GM12874 (cell line): ENCODE data around the gene PPIH.

Experiments used
- TF ChIP-seq, protein P1 (sequence below): IDR thresholded peaks from 2 replicates; pipeline ENCODE4 v1.5.1; 2011; ENCODE audit warnings: low read depth, mild to moderate bottlenecking, control low read depth, low read length, moderate library complexity; ENCODE audit not compliant: insufficient read depth

Gene PPIH

DNA sequence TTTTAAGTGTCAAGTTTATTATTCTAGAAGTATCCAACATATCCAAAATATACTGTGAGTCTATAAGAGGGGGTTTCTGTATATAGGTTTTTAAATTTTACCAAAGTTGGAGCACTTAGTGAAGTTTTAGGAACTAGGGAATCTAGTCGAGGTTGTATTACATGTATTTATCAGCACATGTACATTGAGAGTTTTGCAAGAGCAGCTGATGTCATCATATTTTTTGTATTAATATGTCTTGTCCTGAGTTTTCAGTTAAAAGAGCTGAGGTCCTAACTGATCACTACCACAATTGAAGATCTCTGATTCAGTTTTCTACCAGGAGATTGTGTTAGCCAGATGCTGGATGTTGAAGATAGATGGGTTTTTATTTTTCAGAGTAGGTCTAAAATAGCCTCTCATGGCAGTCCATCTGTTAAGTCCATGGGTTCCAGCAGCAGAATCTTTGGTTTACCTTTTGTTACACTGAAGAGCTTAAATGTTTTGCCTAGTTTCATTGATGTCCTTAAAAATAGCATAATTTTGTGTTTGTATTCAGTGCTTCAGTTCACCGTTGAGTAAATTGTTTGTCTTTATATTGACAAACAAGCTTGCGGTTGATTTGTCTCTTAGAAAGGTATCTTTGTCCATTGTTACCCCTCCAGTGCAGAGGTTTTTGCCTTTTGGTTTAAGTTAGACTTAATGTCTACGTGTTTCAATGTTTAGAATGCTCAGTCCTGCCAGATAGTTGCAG is 40.0 kb downstream of the PPIH start:
- TF ChIP-seq, protein P1, sequence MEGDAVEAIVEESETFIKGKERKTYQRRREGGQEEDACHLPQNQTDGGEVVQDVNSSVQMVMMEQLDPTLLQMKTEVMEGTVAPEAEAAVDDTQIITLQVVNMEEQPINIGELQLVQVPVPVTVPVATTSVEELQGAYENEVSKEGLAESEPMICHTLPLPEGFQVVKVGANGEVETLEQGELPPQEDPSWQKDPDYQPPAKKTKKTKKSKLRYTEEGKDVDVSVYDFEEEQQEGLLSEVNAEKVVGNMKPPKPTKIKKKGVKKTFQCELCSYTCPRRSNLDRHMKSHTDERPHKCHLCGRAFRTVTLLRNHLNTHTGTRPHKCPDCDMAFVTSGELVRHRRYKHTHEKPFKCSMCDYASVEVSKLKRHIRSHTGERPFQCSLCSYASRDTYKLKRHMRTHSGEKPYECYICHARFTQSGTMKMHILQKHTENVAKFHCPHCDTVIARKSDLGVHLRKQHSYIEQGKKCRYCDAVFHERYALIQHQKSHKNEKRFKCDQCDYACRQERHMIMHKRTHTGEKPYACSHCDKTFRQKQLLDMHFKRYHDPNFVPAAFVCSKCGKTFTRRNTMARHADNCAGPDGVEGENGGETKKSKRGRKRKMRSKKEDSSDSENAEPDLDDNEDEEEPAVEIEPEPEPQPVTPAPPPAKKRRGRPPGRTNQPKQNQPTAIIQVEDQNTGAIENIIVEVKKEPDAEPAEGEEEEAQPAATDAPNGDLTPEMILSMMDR, result no peak

DNA sequence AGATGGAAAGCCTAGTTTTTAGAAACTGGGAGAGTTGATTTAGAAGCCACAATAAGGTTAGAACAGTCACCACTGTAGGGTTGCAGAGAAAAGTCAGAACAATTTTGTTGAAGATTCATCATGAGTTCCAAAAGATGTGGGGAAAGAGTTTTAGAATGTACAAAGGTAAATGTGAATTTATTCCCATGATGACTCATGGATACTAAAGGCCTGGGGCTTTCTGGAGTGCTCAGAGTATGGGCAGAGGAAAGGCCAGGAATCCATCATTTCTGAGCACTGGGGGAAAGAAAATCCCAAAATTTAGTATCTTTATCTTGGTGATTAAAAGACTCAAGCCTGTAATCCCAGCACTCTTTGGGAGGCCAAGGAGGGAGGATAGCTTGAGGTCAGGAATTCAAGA is 41.8 kb downstream of the PPIH start:
- TF ChIP-seq, protein P1, result no peak

DNA sequence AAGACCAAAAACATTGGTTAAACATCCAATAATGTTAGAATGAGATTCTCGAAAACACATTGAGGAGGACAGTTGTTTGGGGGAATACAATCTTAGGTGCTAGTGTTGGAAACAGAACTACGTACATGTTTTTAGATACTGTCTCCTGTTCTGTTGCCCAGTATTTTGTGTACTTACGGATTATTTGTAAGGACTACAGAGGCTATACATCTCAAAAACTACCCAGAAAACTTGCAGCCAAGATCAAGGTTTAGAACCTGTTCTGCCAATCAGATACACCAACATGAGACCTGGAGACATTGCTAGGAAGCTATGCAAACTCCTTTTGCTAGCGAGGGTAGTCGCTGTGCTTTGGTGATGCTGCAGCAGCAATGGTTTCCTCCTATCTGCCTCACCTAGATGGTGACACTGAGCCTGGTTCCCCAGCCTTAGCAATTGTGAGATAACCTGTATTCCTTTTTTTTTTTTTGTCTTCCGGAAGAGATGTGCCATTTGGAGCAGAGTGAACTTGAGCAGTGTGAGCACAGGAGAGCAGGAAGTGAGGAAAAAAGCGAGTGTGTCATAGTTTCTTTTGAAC is 45.8 kb downstream of the PPIH start:
- TF ChIP-seq, protein P1, result no peak

DNA sequence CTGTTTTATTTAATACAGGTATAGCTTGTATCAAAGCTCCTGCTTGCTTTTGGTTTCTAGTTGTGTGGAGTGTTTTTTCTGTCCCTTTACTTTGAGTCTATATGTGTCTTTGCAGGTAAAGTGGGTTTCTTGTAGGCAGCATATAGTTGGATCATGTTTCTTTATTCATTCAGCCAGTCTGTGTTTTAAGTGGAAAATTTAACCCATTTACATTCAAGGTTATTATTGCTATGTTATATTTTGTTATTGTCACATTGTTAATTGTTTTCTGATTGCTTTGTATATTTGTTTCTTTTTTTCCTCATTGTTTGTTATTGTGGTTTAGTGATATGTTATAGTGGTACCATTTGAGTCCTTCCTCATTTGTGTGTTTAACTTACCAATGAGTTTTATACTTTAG is 55.1 kb downstream of the PPIH start:
- TF ChIP-seq, protein P1, result no peak

DNA sequence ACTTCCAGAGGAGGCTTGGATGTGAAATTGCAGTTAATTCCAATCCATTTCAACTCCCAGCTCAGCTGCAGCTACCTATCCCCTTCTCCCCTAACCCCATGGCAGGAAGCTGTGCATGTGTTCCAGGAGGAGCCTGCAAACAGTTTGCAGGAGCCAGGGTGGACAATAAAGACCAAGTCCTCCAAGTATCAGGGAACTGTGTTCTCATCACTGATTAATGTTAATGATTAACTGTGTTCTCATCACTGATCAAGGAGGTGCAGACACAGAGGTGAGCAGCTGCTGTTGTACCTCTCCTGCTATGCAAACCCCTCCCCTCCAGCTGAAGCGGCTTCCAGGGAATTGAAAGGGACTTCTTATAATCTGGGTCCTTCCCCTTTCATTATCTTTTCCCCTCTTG is 62.6 kb downstream of the PPIH start:
- TF ChIP-seq, protein P1, result no peak

DNA sequence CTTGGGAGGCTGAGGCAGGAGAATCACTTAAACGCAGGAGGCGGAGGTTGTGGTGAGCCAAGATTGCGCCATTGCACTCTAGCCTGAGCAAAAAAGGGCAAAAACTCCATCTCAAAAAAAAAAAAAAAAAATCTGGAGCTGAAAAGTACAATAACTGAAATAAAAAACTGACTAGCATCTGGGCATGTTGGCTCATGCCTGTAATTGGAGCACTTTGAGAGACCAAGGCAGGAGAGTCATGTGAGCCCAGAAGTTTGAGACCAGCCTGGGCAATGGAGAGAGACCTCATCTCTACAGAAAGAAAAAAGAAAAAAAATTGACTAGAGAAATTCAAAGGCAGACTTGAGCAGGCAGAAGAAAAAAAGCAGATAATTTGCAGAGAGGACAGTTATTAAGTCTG is 63.7 kb downstream of the PPIH start:
- TF ChIP-seq, protein P1, result no peak

DNA sequence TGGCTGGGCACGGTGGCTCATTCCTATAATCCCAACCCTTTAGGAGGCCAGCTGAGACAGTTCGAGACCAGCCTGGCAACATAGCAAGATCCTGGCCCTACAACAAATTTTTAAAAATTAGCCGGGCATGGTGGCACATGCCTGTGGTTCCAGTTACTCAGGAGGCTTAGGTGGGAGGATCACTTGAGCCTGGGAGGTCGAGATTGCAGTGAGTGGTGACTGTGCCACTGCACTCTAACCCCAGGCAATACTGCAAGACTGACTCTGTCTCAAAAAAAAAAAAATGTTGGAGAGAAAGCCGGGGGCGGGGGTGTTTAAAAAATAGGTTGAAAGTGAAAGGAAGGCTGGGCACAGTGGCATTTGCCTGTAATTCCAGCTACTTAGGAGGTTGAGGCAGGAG is 65.3 kb downstream of the PPIH start:
- TF ChIP-seq, protein P1, result no peak
